Stimulated activated CD8-positive, alpha-beta memory T cell treated with anti-CD3 and anti-CD28 coated beads, Interleukin-7, amount 100 ng/mL, for 48 hours (primary cell): ENCODE results near the gene RAB19.
"Not testable (repeated sequence)": the region's sequence is repeated elsewhere in the genome, so short reads cannot be mapped to it uniquely, and the experiment has no call there.

Experiments
- DNase-seq, 2 donors: peaks; one replicate each; pipeline ENCODE4 v3.0.0-alpha.2; 2020; ENCODE audit warnings: low read depth in 1 of 2; ENCODE audit errors: extremely low read depth in 1 of 2

RAB19 gene

DNA sequence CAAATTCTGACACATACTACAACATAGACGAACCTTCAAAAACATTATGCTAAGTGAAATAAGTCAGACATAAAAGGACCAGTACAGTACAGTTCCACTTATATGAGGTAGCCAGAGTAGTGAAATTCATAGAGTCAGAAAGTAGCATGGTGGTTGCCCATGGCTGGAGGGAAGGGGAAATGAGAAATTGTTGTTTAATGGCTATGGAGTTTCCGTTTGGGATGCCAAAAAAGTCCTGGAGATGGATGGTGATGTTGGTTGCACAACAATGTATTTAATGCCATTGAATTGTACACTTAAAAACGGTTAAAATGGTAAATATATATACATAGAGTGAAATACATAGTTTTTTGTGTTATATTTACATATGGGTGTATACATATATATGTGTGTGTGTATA is 3.5 kb upstream of the RAB19 start:
- DNase-seq = no peak

DNA sequence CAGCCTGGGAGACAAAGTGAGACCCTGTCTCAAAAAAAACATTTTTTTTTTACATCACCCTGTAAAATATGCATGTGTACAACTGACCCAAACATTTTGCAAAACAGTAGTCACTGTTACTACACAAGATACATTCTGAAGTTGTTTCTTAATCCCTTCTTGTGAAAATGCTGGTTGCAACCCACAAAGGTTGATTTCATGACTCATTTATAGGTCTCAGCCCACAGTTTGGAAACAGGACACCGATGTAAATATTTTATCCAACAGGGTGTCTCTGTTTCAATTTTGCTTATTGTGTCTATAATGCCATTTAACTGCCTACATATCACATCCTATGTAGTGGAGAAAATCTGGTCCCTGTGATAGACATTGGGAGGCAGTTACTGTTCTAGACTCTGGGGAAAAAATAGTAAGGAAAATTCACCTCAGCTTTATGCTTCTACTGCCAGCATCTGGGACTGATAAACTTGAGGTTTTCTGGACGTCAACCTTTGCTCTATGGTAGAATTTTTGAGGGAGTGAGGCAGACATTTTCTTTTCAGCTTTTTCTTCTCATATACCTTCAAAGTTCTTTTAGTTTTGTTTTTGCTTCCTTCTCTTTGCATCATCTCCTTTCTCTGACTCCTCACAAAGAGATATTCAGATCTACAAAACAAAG is 1.6 kb upstream of the RAB19 start:
- DNase-seq = no peak

DNA sequence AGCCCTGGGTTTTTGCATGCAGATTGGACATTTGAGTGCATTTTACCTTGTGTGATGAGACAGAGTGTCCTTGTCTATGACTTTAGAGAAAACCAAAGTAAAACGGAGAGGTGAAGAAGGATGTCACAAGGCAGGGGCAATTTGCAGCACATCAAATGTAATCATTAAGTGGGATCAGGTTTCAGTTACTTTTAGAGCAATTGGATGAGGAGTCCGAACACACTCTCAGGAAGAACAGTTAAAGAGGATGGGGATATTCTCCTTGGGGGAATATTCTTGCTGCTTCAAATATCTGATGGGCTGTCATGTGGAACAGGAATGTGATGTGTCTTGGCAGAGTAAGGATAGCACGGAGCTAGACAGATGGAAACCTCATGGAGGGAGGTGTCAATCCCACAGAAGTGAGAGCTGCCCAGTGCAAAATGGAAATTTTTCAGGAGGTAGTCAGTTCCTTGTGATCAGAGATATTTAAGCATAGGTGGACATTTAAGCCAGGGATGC is 757 bp downstream of the RAB19 start:
- no peak for DNase-seq

DNA sequence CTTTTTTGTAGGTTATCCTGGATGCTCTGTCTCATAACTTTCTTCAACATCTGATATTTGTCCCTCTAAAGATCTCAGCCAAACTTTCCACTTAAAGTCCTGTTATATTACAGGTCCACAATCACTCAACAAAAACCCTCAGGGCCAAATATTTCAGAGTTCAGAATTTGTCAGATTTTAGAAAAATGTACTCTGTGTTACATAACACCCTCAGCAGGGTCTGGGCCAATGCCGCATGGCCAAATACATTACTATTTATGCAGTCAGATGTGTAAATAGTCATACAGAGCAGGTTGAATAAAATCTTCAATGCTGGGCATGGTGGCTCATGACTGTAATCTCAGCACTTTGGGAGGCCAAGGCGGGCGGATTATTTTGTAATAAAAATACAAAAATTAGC is 11.5 kb downstream of the RAB19 start:
- no peak for DNase-seq

DNA sequence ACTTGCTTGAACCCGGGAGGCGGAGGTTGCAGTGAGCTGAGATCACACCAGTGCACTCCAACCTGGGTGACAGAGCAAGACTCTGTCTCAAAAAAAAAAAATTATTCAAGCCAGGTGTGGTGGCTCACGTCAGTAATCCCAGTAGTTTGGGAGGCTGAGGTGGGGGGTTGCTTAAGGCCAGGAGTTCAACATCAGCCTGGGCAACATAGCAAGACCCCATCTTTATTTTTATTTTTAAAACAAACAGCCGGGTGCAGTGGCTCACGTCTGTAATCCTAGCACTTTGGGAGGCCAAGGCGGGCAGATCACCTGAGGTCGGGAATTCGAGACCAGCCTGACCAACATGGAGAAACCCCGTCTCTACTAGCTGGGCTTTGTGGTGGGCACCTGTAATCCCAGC is 12.0 kb downstream of the RAB19 start:
- DNase-seq = not testable (repeated sequence)

DNA sequence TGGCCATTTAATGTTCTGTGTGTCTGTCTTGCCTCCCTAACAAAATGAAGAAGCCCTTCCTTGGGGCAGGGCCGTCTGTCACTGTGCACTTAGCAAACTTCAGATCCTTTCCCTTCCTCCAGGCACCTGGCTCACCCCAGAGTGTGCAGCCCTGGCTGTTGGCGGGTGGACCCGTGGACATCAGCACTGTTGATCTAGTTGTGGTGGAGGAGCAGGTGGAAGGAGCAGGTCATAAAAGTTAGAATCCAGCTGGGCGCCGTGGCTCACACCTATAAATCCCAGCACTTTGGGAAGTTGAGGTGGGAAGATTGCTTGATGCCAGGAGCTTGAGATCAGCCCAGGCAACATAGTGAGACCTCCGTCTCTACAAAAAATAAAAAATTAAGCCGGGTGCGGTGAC is 12.7 kb downstream of the RAB19 start:
- no peak for DNase-seq

DNA sequence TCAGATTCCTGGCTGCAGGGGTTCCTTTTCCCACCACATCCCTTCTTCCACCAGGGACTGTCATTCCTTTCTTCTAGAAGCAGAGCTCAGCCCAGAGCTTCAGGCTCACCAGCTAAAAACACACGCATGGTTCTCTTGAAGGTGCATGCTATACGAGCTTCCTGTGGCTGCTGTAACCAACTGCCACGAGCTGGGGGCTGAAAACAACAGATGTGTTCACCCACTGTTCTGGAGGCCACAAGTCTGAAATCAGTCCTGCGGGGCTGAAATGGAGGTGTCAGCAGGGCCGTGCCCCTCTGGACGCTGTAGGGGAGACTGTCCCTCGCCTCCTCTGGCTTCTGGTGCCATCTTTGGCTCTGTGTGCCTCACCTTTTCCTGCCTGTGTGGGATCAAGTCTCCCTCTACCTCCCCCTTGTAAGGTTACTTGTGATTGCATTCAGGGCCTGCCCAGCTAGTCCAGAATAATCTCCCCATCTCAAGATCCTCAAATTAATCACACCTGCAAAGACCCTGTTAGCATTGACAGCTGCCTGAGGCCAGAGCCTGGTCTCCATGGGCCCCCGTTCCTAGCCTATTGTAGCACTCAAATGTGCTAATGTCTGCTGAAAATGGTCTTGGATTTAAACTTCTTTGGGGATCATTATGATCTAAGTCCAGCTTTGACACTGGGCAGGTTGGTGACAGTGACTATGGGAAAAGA is 13.7 kb downstream of the RAB19 start:
- no peak for DNase-seq

DNA sequence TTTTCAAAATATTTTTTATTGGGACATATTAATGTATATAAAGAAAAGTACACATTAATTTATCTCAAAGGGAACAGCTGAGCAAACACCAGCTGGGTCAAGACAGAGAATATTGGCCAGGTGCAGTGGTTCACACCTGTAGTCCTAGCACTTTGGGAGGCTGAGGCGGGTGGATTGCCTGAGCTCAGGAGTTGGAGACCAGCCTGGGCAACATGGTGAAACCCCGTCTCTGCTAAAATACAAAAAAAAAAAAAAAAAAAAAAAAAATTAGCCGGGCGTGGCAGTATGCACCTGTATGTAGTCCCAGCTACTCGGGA is 14.3 kb downstream of the RAB19 start:
- not testable (repeated sequence) for DNase-seq

DNA sequence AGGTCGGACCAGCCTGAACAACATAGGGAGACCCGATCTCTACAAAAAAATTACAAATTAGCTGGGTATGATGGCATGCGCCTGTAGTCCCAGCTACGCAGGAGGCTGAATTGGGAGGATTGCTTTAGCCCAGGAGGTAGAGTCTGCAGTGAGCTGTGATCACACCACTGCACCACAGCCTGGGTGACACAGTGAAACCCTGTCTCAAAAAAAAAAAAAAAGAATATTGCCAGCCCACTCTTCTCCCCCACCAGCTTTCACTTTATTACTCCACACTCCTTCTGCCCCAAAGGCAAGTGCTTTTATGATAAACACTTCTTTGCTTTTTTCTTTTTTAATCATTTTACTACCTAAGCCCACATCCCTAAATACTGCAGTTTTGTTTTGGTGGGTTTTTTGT is 14.8 kb downstream of the RAB19 start:
- DNase-seq = no peak

DNA sequence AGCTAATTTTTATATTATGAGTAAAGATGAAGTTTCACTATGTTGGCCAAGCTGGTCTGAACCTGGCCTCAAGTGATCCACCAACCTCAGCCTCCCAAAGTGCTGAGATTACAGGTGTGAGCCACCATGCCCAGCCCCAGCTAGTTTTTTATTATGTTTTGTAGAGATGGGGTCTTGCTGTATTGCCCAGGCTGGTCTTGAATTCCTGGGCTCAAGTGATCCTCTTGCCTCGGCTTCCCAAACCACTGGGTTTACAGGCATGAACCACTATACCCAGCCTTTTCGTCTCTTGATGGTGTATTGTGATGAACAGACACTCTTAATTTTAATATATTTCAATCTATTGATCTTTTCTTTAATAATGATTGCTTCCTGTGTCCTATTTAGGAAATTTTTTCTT is 17.7 kb downstream of the RAB19 start:
- no peak for DNase-seq

DNA sequence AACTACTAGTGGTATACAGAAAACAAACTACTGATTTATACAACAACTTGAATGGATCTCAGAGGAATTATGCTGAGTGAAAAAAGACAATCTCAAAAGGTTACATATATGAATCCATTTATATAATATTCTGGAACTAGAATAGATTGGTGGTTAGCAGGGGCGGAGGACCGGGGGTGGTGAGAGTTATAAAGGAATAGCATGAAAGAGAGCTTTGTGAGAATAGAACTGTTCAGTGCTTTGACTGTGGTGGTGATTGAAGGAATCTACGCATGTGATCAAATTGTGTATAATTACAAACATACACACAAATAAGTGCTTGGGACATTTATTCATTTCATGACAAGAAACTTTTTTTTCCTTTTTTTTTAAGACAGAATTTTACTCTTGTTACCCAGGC is 19.6 kb downstream of the RAB19 start:
- DNase-seq = no peak

DNA sequence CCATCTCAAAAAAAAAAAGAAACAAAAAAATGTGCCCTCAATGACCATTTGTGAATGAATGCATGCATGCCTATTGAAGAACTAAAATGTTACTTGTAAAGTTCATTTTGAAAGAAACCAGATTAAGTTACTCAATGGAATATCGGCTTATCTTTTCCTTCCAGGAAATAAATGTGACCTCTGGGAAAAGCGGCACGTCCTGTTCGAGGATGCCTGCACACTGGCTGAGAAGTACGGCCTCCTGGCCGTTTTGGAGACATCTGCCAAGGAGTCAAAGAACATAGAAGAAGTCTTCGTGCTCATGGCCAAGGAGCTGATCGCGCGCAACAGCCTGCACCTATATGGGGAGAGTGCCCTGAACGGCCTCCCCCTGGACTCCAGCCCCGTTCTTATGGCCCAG is 21.9 kb downstream of the RAB19 start:
- no peak for DNase-seq

DNA sequence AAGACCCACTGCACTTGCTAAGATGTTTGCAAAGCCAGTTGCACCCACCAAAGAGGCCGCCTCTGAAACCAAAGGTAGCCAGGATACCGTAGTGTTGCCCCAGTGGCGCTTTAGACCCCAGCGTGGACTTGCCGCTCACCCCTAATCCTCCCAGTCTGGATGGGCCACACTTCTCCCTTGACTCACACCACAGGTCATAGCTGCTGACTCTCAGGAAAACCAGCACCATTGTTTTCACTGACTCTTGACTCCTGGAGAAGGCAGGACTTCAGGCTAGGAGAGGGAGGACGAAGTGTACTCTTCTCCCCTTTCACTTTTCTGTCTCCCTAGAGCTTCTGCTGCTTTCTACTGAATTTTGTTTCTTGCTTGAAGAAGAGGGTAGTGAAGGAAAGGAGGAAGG is 22.3 kb downstream of the RAB19 start:
- no peak for DNase-seq

DNA sequence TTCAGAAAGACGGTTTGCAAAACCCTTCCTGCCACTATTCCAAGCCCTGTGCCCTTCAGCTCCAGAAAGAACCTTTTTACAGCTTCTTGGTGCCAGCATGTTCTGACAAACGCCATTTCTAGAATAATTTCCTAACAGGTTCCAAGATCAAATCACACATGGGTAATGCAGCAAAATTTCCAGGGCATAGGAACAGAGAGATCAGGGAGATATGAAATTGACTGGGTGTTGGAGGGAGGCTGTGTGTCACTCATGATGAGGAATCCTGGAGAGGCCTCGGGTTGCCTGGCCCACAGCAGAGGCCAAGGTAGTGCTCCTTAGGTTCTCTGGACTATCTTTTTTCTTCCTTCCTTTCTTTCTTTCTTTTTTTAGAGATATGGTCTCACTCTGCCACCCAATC is 29.5 kb downstream of the RAB19 start:
- DNase-seq = no peak

DNA sequence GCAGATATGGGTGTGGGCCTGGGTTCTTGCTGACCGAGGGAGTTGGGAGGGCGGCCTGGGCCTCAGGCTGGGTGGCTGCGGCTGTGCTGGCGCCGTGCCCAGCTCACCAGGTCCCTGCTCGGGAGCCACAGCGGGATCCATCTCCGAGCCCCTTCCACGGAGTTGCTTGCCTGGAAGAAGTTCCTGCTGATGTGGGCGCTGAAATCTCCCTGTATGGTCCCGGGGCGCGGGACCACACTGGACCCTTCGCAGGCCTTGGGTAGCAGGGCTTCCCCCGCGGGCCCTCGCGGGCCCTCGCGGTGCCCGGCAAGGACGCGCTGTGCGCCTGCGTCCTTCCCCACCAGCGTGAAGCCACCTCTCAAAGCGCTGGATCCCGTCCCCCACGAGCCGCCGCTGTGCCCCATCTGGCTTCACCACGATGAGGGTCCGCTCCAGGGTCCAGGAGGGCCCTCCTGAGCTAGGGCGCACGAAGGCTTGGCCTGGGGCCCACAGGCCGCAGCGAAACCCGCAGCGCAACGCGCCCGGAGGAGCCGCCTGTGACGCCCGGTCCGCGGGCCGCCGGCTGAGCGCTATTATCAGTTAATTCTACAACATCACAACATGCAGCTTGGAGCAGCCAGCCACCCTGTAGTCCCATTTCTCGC is 31.5 kb downstream of the RAB19 start:
- DNase-seq = no peak

DNA sequence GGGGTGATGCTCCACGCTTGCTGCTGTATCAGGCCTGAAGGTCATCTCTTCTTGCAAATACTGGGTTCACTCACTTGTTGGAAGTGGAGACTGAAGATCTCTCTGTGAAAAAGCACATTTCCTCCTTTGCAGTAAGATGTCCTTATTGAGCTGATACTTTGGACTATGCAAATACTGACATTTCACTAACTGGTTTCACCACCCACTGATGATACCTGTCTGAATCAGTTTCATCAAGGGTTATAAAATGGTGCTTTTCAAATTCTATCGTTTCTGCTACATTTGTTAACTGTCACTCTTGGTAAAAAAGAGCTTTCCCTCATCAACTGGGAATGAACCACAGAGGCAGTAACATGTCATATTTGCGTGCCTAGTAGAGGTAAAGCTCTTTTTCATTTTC is 35.5 kb downstream of the RAB19 start:
- no peak for DNase-seq

DNA sequence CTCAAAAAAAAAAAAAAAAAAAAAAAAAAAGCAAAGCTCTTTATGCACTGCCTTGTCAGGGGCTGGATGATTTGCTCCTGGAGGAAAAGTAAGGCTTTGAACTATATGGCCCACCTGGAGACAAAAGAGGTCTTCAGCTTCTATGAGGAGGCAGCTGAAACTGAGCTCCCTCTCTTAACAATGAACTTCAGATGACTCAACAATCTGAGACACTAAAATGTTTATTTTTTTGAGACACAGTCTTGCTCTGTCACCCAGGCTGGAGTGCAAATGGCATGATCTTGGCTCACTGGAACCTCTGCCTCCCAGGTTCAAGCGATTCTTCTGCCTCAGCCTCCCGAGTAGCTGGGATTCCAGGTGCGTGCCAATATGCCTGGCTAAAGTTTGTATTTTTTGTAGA is 36.7 kb downstream of the RAB19 start:
- DNase-seq = no peak

DNA sequence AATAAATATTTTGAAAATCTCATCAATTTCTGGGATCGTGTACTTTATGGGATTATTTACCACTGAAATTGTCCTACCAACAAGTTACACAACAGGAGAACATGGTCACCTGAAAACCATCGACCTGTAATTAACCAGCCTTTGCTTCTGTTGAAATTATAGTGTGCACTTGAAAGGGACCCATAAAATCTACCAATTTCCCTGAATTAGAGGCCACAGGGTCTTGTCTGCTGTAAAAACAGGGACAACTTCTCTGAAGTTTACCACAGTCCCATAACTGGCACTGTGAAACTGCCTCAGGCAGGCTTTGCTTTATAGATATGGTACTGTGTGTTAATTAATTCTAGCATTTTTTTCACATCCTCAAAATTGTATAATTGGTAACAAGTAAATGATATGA is 37.7 kb downstream of the RAB19 start:
- DNase-seq = no peak

DNA sequence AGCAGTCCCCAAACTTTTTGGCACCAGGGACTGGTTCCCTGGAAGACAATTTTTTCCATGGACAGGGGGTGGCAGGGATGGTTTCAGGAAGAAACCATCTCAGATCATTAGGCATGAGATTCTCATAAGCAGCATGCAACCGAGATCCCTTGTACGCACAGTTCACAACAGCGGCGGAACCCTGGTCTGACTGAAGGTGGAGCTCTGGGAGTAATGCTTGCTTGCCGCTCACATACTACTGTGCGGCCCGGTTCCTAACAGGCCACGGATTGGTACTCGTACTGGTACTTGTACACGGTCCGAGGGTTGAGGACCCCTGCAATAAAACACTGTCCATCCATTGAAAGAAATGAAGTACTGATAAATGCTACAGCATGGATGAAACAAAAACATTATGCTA is 42.6 kb downstream of the RAB19 start:
- DNase-seq = no peak

DNA sequence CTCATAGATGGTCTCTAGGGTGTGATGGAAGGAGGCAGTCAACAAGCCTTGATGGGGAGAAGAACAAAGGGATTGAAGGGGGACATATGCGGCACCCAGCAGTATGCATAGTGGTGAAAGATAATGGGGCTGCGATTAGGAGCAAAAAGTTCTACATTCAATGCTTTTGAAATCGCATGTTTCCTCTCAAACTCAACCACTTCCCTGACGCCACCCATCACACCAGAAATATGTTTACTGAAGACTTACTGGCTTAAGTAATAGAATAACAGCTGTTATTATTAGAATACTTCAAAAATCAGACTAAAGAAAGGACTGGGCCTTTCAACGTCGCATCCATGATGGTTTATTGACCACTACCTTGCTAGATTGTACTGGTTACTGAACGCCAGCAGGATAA is 44.0 kb downstream of the RAB19 start:
- DNase-seq = no peak

DNA sequence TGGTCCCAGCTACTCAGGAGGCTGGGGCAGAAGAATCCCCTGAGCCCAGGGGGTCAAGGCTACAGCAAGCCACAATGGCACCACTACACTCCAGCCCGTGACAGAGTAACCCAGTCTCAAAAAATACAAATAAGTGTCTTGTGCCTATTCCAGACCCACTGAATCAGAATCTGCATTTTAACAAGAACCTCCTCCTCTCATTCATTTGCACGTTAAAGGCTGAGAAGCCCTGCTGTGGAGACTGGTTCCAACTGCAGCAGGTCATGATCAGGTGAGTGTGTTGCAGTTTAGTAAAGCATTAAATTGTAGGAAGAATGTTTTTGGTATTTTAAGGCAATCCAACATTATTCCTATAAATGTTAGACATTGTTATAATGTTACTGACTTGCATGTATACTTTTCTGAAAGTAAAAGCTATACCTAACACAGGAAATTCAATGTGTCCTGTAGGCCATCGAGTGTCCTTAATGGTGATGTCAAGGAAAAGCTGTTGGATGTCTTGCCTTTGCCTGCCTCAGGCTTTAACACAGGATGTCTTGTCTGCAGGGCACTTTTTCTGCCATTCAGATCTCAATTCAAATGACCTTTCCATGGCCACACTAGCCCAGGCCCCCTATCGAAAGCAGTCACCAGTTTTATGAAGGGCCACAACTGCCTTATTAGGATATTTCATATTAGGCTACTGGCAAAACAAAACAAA is 45.1 kb downstream of the RAB19 start:
- no peak for DNase-seq

DNA sequence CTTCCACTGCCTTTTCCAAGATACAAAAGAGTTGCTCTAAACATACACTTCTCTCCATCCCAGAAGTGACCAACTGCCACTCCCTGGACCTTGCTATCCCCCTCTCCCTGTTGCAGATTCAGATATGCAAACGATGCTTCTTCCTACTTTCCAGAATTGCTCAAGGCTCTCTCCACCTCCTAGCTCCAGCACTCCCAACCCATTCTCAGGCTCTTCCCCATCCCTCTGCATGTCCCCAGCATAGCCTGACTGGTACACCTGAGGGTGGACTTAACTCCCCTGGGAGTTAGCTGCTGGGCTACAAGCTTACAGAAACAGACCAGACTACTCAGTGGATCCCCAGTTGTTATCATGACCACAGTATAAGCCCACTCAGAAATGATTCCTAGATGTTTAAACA is 47.9 kb downstream of the RAB19 start:
- no peak for DNase-seq
